ENCODE results near the gene EBNA1BP2.
"Not testable (repeated sequence)": the region's sequence is repeated elsewhere in the genome, so short reads cannot be mapped to it uniquely, and the experiment has no call there.

Gene EBNA1BP2

DNA sequence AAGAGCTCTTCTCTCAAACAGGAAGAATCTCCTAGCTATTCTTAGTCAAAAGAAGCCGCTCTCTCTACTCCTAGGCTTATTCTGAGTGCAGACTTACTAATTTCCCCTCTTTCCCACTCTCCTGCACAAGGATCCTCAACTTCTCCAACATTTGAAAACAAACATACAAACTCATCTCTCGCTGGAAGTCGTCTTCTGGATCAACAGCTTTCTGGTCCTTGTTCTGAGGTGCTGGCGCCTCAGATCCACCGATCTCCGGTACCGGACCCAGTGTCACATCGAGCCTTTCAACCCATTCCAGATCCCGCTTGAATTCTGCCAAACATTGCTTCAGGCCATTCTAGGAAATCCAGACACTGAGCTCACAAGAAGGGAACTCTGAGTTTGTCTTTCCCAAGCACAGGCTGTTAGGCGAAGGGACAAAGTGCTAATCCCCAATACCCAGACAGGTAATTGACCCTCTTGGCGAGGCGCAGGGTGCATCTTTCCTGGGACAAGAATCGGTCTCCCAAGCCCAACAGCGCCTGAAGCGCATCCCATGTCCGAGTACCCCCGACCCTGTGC, 696 bp downstream of the EBNA1BP2 start:
- DNase-seq: no peak

DNA sequence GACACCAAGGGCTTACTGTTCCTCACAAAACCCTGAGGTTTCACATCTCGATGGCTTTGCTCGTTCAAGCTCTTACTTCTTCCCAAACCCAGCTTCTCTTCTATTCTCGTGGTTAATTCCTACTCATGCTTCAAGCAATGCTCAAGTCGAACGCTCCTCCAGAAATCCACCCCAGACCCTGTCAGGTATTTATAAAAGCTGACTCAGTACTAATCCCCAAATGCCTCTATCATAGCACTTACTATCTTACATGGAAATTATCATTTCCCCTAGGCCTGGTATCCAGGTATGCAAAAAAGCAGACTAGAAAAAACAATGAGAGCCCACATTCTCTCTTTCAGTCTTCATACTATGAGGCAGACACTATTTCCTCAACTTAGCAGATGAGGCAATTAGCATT, 6.3 kb downstream of the EBNA1BP2 start:
- DNase-seq: no peak

DNA sequence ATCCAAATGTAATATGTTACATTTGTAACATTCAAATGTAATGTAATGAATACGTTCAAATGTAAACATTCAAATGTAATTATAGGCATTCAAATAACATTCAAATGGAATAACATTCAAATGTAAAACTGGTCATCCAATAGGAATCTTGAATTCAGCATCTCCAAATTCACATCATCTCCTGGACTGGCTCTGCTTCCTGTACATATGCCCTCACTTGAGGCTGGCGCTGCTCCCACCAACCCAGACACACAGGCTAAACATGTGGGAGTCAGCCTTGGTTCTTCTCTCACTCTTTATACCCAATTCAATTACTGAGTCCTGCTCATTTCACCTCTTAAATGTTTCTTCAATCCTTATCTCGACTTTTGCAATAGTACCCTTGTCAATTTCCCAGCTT, 6.9 kb downstream of the EBNA1BP2 start:
- DNase-seq: no peak

DNA sequence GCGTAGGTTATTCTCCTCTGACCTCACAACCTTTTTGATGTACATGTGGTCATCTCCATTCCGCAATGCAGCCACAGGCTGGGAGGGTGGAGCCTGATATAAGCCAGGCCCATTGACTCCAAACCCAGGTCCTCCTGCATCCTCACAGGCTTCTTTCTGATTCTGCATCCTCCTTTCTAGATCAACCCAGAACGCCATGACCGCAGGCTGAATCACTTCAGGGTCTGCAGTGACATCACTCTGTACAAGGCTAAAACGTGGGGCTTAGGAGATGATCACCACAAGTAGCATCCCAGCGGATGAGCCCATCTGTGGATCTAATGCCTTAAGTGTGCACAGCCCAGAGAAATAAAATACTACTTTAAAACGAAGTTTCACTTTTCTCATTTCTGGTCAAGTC, 16.1 kb downstream of the EBNA1BP2 start:
- DNase-seq: no peak

DNA sequence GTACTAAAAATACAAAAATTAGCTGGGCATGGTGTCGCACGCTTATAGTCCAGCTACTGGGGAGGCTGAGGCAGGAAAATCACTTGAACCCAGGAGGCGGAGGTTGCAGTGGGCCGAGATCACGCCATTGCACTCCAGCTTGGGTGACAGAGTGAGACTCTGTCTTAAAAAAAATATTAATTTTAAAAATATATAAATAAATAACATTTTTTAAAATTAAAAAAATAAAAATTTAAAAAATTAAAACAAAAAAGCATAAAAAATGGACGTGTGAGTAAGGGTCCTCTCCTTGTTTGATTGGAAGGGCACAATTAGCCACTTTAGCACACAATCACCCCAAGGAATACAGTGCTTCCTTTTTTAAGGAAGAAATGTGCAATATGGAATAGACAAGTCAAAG, 18.6 kb downstream of the EBNA1BP2 start:
- no peak for DNase-seq

DNA sequence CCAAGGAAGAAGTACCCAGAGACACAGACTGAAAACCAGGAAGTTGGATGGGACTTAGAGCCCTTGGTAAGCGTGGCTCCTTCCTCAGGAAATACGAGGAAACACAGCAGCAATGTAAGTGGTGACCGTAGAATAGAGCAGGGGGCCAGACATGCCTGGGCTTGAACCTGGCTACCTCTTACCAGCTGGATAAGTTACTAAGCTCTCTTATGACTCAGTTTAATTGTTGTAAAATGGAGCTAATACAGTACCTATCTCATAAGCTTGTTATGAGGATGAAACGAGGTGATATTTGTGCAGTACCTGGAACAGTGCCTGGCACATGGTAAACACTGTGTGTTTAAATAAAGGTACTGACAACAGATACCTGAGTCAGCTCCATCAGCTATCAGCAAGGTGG, 19.2 kb downstream of the EBNA1BP2 start:
- DNase-seq: no peak

DNA sequence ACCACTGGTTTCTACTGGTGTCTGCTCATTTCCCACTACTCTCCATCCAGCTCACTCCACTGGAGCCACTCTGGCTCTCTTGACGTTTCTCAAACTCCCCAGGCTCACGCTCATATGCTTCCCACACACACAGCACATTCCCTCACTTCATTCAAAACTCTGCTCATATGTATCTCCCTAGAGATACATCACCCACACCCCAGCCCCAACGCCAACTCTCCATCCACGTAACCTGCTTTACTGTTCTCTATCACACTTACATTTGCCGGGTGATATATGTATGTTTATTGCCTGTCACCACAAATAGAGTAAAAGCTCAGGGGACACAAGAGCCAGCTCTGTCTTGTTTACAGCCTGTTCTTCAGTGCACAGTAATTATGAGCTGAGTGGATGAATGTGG, 22.2 kb downstream of the EBNA1BP2 start:
- no peak for DNase-seq

DNA sequence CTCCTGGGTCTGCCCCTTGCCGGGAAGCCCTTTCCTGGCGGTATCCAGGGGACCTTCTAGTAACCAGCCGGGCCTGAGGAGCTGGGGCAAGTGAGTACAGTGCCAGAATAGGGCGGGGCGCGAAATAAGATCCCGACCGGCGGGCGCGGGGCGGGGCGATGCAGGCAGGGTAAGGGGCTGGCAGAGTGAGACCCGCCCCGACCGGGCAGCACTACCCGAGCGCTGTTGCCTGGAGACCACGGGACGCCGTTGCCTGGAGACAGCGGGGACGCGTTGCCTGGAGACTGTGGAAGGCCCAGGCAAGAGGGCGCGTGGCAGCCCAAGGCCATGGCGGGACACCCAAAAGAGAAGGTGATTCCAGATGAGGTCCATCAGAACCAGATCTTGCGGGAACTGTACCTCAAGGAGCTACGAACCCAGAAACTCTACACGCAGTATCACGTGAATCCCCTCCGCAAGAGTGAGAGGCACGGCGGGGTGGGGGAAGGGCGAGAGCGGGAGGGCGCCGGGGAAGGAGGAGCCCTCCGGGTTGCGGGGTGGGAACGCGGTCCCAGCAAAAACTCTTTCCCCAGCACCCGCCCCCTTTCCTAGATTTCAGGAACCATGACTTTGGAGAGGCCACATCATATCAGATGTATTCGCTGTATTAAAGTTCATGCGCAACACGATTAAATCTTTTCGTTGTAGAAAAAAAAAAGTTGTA, 24.3 kb downstream of the EBNA1BP2 start:
- peak; percentile 48 for DNase-seq

DNA sequence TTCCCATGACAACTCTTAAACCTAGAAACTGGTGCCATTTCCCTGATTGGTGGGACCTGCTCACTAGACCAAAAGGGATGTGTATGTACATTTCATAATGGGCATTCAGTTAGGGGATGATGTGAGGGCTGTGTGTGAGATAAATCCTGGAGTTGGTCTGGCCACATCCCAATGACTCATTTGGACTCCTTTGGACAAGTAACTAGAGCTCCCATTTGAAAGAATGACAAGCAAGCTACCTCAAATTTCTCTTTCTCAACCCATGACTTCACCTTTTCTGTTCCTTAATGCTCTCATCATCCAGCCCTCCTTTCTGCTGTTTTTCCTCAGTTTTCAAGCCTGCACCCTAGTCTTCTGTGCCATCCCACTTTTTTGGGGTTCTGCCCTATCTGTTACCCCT, 27.9 kb downstream of the EBNA1BP2 start:
- DNase-seq: peak; percentile 53

DNA sequence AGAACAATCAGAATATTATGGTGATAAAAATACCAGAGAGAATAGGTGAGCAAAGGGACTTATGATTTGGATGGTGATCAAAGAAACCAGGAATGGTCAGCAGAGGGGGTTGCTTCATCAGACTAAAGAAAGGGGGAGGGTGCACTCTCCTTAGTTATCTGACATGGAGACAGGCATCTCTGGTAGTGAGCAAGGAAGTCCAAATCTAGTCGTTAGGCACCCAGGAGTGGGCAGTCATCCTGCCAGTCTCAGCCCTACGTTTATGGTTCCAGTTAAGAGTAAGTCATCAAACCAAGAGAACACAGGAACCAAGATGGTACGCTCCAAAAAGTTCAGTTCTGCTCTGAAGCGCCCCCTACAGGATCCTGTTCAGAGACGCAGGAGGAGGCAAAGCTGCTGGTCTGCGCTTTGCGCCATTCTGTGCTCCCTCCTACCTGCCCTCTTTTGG, 28.6 kb downstream of the EBNA1BP2 start:
- DNase-seq: no peak

DNA sequence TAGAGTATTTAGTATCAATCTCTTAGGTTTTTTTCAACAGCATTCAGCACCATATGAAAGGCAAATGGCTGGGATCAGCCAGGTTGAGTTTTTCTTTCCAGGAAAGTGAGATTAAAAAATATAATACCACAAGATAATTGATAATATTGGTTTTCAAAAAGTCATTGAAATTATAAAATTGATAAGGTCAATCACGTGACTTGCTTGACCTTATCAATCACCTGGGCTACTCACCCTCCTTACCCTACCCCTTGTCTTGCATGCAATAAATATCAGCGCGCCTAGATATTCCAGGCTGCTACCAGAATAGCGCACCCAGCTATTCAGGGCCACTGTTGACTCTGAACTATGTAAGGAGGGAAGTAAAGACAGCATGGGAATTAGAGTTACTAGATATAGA, 31.5 kb downstream of the EBNA1BP2 start:
- DNase-seq: no peak

DNA sequence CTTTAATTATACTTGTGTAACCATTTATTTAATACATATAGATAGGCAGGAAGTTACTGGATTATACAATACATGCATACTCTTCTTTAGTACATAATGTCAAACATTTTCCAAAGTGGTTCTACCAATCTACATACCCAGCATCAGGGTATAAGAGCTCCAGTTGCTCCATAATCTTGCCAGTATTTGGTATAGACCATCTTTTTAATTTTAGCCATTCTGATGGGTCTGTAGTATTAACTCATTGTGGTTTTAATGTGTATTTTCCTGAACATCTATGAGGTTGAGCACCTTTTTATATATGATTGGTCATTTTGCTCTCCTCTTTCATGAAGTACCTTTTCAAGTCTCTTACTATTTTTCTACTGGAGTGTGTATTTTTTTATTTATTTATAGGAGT, 32.1 kb downstream of the EBNA1BP2 start:
- no peak for DNase-seq

DNA sequence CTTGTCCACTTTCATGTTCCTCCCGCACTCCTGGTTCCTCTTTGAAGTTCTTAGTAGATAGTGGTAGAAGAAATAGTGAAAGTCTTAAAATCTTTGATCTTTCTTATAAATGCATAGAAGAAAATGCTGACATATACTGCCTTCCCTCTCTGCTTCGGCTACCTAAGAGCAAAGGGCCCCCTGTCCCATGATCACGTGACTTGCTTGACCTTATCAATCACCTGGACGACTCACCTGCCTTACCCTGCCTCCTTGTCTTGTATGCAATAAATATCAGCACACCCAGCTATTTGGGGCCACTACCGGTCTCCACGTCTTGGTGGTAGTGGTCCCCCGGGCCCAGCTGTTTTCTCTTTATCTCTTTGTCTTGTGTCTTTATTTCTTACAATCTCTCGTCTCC, 32.8 kb downstream of the EBNA1BP2 start:
- not testable (repeated sequence) for DNase-seq

DNA sequence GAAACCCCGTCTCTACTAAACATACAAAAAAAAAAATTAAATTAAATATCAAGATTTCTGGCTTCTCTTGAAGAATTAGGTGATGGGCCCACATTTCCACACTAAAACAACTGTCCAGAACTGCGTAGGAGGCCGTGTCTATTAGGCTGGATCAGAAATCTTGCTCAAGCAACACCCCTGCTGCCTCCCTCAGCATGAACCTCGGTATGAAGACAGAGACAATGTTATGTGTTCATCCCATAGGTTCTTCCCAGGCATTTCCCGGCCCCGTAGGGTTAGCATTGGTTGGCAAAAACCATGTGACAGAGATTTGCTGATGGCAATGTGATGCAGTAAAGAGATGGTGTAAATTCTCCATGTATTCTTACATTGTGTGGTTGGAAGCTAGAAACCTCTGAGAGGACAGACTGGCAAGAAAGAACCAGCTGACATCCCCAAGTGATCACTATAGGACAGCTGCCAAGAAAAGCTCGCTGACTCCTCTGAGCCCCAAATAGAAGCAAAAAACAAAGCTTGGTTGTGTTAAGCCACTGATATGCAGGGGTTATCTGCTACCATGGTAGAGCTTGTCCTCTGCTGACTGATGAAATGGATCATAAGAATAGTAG, 34.5 kb downstream of the EBNA1BP2 start:
- DNase-seq: no peak

DNA sequence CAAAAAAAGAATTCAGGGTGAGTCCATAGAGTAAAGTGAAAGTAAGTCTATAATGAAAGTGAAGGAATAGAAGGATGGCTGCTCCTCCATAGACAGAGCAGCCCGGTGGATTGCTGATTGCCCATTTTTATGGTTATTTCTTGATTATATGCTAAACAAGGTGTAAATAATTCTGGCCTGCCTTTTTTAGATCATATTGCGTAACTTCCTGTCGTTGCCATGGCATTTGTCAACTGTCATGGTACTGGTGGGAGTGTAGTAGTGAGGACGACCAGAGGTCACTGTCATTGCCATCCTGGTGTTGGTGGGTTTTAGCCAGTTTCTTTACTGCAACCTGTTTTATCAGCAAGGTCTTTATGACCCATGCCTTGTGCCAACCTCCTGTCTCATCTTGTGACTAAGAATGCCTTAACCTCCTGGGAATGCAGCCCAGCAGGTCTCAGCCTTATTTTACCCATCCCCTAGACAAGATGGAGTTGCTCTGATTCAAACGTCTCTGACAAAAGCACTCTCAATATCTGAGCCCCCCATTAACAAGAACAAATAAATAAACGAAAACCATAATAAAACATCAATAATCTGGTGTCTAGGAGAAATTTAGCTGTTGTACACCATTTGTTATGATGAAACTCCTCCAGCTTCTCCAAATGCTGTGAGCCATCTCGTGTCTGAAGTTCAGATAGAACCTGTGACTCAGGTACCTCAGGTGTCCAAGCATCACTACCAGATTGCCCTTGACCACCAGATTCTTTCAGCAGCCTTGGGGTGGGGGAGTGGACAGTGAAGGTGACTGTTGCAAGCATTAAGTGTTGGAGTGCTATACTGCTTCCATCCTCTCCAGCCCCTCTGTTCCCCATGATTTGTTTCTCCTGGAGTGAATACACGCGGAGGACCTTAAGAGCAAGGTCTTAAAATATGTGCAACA, 36.0 kb downstream of the EBNA1BP2 start:
- no peak for DNase-seq

DNA sequence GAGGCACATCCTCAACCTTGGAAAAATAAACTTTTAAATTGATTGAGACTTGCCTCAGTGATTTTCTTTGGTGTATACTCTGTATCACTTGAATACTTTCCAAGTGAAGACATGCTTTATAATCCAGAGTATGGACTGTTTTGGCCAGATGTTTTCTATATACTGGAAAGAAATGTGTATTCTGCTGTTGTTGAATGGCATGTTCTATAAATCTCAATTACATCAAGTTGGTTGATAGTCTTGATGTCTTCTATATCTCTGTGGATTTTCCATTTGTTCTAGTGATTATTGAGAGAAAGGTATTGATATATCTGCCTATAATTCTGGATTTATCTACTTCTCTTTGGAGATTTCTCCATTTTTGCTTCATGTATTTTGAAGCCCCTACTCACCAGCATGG, 37.5 kb downstream of the EBNA1BP2 start:
- DNase-seq: no peak

DNA sequence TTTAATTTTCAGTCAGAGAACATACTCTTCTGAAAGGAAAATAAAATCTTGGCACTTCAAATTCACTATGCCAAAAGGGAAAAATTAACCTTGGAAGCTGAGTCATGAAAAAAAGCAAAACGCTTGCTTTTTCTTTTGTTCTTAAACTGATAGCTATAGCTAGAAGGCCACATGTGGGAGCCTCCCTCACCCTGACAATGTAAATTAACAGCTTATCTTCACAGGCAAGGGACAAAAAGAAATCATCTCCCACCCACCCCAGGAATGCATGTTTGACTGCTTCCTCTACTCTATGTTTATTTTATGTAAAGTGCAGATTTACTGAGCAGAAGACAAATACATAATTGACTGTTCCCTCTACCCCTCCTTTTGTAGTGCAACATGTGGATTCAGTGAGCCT, 38.0 kb downstream of the EBNA1BP2 start:
- no peak for DNase-seq

DNA sequence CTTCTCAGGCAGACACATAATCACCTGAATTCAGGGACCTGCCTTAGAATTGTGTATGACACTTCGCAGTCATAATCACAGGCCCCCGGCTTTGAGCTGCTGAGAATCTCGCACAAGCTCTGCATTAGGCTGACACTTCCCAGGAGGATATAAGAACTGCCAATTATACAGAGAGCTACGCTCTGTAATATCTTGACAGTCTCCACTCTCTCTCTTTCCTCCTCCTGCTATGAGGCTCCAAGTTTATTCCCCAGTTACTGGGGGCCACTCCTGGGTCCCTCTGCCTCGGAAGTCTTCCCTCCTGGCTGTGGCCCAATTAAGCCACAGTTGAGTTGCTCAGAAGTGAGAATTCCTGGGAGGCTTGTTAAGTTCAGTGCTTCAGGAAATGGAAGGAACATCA, 42.7 kb downstream of the EBNA1BP2 start:
- no peak for DNase-seq

DNA sequence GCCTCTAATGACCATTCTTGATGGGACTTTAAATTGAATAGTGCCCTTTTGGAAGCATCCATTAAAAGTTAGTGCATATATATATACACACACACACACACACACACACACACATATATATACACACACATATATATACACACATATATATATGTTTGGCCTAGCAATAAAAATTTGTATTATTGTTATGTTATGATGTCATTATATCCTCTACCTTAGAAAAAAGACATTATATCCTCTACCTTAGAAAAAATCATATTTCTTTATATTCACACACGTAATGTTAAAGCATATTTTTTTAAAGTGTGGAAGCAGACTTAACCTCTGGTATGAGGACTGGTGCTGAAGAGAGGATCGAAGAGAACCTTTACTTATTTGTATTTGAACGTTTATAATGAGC, 43.3 kb downstream of the EBNA1BP2 start:
- DNase-seq: no peak

DNA sequence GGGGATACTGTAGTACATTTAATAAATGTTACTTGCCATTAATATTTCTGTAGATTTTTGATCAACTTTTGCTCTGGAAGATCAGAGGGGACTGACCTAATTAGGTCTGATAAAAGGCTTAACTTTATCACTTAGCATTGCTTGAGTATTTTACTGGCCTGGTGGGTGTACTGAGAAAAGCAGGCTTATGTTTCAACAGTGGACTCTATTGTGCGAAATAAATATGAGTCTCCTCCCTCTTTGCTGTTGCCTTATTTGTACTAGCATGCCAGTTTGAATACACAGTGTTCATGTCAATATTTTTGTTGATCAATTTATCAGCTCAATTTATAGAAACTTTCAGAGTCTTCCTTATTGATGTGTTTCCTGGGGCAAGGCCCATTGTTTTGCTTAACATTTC, 49.1 kb downstream of the EBNA1BP2 start:
- no peak for DNase-seq

DNA sequence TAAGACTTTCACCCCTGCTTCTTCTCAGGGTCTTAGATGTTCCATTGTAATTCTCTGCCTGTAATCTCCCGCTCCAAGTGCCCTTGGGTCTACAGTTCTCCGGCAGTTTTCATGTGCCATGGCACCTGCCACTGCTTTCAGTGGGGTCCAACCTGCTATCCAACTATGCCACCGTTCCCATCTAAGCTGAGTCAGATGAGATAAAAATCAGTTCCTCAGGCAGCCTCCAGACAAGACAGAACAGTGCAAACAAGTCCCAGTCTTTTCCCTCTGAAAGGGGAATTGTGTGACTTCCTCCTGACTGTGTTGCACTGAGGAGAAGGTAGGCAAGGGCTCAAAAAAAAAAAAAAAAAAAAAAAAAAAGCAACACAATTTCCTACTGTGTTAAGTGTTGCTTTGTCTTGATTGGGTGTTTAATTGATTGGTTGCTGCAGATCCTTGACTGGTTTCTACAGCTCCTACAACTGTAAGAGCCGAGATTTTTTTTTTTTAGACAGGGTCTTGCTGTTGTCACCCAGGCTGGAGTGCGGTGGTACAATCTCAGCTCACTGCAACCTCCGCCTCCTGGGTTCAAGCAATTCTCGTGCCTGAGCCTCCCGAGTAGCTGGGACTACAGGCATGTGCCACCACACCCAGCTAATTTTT, 50.7 kb downstream of the EBNA1BP2 start:
- no peak for DNase-seq

DNA sequence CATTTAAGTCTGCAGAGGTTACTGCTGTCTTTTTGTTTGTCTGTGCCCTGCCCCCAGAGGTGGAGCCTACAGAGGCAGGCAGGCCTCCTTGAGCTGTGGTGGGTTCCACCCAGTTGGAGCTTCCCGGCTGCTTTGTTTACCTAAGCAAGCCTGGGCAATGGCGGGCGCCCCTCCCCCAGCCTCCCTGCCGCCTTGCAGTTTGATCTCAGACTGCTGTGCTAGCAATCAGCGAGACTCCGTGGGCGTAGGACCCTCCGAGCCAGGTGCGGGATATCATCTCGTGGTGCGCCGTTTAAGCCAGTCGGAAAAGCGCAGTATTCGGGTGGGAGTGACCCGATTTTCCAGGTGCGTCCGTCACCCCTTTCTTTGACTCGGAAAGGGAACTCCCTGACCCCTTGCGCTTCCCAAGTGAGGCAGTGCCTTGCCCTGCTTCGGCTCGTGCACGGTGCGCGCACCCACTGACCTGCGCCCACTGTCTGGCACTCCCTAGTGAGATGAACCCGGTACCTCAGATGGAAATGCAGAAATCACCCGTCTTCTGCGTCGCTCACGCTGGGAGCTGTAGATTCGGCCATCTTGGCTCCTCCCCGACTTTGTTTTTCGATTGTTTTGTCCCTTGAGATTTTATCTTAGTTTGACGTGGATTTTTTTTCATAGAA, 52.0 kb downstream of the EBNA1BP2 start:
- not testable (repeated sequence) for DNase-seq
